ENCODE data around the gene GNB1L. TPM values are rescaled to one million over a fixed set of nuclear protein-coding genes. Genes with fewer than 3 reads are reported as not detected.

GNB1L gene
- total and polyA plus RNA-seq, 10 of the 15 experiments (the other 5 are each of a cell fraction or from before 2014, with no cell fraction given), result 0.21 to 19.4 (median 6.8) TPM

DNA sequence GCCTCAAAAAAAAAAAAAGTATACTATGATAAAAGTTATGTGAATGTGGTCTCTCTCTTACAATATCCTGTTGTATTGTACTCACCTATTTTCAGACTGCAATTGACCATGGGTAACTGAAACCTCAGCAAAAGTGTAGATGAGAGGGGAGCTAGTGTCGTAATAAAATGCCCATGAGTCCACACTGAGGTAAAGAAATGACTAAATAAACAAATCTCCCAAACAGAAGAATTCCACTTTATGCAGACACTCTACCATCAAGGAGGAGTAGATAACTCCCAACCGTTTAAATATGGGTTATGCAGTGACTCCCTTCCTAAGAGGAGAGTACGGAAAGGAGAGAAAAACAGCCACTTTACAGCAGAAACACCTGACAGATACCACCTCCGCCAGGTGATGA, 14.6 kb downstream of the GNB1L start:
- ChIA-PET CTCF (no interaction called here), RAD21 (ENCODE audit: unreplicated experiment) (no interaction called here), POLR2A (no interaction called here), SMC1A (ENCODE audit: uncharacterized antibody, unreplicated experiment) (no interaction called here)
- Histone ChIP-seq H3K4me1 (ENCODE audit: control insufficient read depth, insufficient read depth, low read length) (no peaks in the 10 kb centered on the region; the same call in none of the 2 replicates), H3K36me3 (ENCODE audit: control insufficient read depth in 2 of 2, insufficient read depth in 2 of 2, low read length in 1 of 2) (no peaks in the 10 kb centered on the region), H4K20me1 (ENCODE audit: control insufficient read depth, insufficient read depth) (no peaks in the 10 kb centered on the region), H3K9ac (ENCODE audit: control insufficient read depth, insufficient read depth, low read length) (no peak overlapping the region), H3K4me2 (ENCODE audit: control insufficient read depth, insufficient read depth) (no peak overlapping the region), H2AFZ (ENCODE audit: control insufficient read depth, low read depth, low read length) (no peak overlapping the region), H3K9me3 (replicated peaks; ENCODE audit: control insufficient read depth, insufficient read depth, low read length) (no peaks in the 10 kb centered on the region), H3K79me2 (ENCODE audit: control insufficient read depth, insufficient read depth, low read length) (no peaks in the 10 kb centered on the region), H3K27me3 (replicated peaks in 1 of 2; ENCODE audit: control insufficient read depth in 2 of 2, insufficient read depth in 2 of 2, low read length in 1 of 2) (no peaks in the 10 kb centered on the region), H3K27ac (ENCODE audit: control insufficient read depth, insufficient read depth) (no peak overlapping the region), H3K4me3 (no peak overlapping the region)
- in situ Hi-C loops (cut with MboI) (no loop called here), intact Hi-C loops (cut with micrococcal nuclease; ENCODE audit: unreplicated experiment) (no loop called here)
- TF ChIP-seq MYB (IDR thresholded peaks at IDR 0.05; ENCODE audit: borderline replicate concordance, low read depth, low read length), result no peak
- TF ChIP-seq CHD4 (IDR thresholded peaks at IDR 0.05), result no peak
- TF ChIP-seq, protein P1, sequence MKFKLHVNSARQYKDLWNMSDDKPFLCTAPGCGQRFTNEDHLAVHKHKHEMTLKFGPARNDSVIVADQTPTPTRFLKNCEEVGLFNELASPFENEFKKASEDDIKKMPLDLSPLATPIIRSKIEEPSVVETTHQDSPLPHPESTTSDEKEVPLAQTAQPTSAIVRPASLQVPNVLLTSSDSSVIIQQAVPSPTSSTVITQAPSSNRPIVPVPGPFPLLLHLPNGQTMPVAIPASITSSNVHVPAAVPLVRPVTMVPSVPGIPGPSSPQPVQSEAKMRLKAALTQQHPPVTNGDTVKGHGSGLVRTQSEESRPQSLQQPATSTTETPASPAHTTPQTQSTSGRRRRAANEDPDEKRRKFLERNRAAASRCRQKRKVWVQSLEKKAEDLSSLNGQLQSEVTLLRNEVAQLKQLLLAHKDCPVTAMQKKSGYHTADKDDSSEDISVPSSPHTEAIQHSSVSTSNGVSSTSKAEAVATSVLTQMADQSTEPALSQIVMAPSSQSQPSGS (IDR thresholded peaks at IDR 0.05; ENCODE audit: low read length), result no peak
- no peak for TF ChIP-seq CBX3 (IDR thresholded peaks at IDR 0.05; ENCODE audit: borderline replicate concordance, low read depth)
- TF ChIP-seq NR2F1 (conservative IDR thresholded peaks at IDR 0.05), result no peak
- TF ChIP-seq EED (IDR thresholded peaks at IDR 0.05; ENCODE audit: low read depth), result no peak
- TF ChIP-seq RAD21 (IDR thresholded peaks at IDR 0.05; ENCODE audit: insufficient read depth, low read depth, low read length), result no peak
- no peak for TF ChIP-seq MXI1 (IDR thresholded peaks at IDR 0.05; ENCODE audit: low read depth, low read length)
- TF ChIP-seq TAF1 (IDR thresholded peaks at IDR 0.05; ENCODE audit: borderline replicate concordance, low read depth, low read length), result no peak
- no peak for TF ChIP-seq LARP7 (IDR thresholded peaks at IDR 0.05)
- no peak for TF ChIP-seq RFX5 (IDR thresholded peaks at IDR 0.05; ENCODE audit: low read depth, low read length)
- TF ChIP-seq, protein P2, sequence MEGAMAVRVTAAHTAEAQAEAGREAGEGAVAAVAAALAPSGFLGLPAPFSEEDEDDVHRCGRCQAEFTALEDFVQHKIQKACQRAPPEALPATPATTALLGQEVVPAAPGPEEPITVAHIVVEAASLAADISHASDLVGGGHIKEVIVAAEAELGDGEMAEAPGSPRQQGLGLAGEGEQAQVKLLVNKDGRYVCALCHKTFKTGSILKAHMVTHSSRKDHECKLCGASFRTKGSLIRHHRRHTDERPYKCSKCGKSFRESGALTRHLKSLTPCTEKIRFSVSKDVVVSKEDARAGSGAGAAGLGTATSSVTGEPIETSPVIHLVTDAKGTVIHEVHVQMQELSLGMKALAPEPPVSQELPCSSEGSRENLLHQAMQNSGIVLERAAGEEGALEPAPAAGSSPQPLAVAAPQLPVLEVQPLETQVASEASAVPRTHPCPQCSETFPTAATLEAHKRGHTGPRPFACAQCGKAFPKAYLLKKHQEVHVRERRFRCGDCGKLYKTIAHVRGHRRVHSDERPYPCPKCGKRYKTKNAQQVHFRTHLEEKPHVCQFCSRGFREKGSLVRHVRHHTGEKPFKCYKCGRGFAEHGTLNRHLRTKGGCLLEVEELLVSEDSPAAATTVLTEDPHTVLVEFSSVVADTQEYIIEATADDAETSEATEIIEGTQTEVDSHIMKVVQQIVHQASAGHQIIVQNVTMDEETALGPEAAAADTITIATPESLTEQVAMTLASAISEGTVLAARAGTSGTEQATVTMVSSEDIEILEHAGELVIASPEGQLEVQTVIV (IDR thresholded peaks at IDR 0.05; ENCODE audit: borderline replicate concordance, partially characterized antibody), result no peak
- TF ChIP-seq, protein P3, sequence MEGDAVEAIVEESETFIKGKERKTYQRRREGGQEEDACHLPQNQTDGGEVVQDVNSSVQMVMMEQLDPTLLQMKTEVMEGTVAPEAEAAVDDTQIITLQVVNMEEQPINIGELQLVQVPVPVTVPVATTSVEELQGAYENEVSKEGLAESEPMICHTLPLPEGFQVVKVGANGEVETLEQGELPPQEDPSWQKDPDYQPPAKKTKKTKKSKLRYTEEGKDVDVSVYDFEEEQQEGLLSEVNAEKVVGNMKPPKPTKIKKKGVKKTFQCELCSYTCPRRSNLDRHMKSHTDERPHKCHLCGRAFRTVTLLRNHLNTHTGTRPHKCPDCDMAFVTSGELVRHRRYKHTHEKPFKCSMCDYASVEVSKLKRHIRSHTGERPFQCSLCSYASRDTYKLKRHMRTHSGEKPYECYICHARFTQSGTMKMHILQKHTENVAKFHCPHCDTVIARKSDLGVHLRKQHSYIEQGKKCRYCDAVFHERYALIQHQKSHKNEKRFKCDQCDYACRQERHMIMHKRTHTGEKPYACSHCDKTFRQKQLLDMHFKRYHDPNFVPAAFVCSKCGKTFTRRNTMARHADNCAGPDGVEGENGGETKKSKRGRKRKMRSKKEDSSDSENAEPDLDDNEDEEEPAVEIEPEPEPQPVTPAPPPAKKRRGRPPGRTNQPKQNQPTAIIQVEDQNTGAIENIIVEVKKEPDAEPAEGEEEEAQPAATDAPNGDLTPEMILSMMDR (IDR thresholded peaks at IDR 0.05 in 2 of 3, conservative IDR thresholded peaks at IDR 0.05 in 1 of 3; ENCODE audit: control insufficient read depth in 2 of 3, extremely low read depth in 1 of 3, insufficient read depth in 1 of 3, low read depth in 3 of 3, low read length in 3 of 3), result no peak
- no TSS peak for BruUV-seq (replicated peaks)
- FAIRE-seq (no peak), ATAC-seq (no peak), DNase-seq (ENCODE audit: low read depth, low spot score) (no peak)
- WGBS (ENCODE audit: insufficient coverage, insufficient replicate concordance, low lambda C conversion rate, missing lambda C conversion rate), result 52% methylated on average over 4 of the region's 4 CpGs

Measured in GM12878 (cell line).